ENCODE results near the gene PDIA5. TPM values are rescaled to one million over a fixed set of nuclear protein-coding genes. Genes with fewer than 3 reads are reported as not detected.

Gene PDIA5
- 10 to 100 TPM in 1 of 2 donors, 1 to 10 TPM in 1; 5.5 to 20.0 TPM for total RNA-seq

DNA sequence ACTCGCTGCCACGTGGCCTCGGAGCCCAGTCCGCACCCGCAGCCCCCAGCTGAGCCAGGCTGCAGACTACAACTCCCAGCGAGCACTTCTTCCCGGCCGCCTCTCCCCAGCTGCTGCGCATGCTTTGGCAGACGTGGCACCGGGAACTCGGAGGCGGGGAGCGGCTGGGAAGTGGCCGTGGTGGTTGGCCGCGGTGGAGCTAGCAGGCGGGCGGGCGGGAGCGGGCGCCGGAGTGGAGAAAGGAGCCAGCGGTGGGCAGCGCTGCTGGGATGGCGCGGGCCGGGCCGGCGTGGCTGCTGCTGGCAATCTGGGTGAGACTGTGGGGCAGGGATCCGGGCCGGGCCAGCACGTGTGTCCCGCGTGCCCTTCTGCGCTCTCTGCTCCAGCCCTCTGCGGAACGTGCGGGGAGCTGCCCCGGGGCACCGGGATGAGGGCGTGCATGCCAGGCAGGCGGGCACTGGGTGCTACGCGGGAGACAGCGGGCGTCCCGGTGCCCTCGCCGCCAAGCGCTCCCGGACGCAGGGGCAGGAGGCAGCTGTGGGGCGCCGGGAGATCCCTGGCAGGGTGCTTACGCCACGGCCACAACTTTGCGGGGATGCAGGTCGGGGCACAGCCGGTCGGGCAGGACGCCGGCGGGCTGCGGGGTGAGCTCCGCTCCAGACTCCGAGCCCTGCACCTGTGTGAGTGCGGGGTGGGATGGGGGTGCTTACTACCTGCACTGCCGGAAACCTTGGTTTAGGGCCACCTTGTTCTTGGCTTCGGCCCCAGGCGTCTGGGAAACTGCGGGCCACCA lies at the start of gene PDIA5:
PDIA5 (plus strand) TSS at position 130 of the 793 bp plus-strand sequence; CDS start at position 270, 140 bp downstream.
- Mint-ChIP-seq H3K27ac (peak within 1 kb of the TSS in 1 of 2 donors; percentile 78), H3K36me3 (peaks cover 0 to 14% of the 10 kb centered on the region in 2 donors), H3K9me3 (no peaks in the 10 kb centered on the region)
- DNase-seq (ENCODE audit: low spot score in 2 of 2): peak; percentile 67 to 71
- ATAC-seq: peak; percentile 73 to 85

DNA sequence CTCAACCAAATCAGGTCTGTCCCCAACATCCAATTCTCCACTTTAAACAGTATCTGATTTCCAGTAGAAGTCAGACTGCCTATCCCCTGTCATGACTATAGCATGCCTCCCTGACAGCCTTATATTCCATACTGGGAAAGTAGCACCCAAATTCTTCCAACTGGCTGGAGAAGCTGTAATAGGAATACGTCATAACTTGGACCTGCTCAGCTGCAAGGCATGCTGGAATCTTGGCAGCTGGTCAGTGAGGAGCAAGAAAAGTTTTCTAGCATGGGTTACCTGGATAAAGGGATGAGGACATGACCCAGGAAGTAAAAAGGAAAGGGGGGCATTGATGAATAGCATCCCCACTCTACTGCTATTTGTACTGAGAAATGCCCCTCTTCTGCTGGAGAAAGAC lies 48.1 kb upstream of the PDIA5 start:
- DNase-seq (ENCODE audit: low spot score in 2 of 2) (no peak), ATAC-seq (no peak)
- no peaks in the 10 kb centered on the region for H3K36me3 Mint-ChIP-seq
- H3K9me3 Mint-ChIP-seq: no peaks in the 10 kb centered on the region
- H3K27ac Mint-ChIP-seq: no peak overlapping the region

DNA sequence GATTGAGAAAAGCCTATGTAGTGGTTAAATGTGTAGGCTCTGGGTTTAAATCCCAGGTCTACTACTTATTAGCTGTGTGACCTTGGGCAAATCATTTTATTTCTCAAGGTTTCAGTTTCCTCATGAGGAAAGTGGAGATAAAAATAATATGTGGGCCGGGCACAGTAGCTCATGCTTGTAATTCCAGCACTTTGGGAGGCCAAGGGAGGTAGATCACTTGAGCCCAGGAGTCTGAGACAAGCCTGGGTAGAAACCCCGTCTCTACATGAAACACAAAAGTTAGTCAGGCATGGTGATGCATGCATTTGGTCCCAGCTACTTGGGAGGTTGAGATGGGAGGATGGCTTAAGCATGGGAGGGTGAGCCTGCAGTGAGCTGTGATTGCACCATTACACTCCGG lies 47.7 kb upstream of the PDIA5 start:
- Mint-ChIP-seq H3K36me3 (no peaks in the 10 kb centered on the region), H3K27ac (no peak overlapping the region), H3K9me3 (no peaks in the 10 kb centered on the region)
- ATAC-seq (no peak), DNase-seq (ENCODE audit: low spot score in 2 of 2) (no peak)

DNA sequence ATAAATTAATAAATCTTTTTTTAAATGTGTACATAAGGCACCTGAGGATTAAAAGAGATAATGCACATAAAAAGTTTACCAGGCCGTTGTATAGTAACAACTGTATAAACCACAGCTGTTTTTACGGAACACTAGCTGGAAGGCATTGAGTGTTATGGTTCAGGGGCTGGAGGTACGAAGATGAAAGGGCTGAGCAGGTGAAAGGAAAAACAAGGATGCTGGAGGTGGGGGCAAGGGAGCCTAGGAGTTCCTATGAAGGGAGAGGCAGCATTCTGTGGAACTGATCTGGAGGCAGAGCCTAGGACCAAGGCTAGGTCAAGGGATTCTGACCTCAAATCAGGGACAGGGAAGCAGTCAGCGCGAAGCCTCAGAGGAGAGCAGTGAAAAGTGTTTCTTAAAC lies 47.2 kb upstream of the PDIA5 start:
- ATAC-seq (no peak), DNase-seq (ENCODE audit: low spot score in 2 of 2) (no peak)
- no peak overlapping the region for H3K27ac Mint-ChIP-seq
- no peaks in the 10 kb centered on the region for H3K36me3 Mint-ChIP-seq
- H3K9me3 Mint-ChIP-seq: no peaks in the 10 kb centered on the region

DNA sequence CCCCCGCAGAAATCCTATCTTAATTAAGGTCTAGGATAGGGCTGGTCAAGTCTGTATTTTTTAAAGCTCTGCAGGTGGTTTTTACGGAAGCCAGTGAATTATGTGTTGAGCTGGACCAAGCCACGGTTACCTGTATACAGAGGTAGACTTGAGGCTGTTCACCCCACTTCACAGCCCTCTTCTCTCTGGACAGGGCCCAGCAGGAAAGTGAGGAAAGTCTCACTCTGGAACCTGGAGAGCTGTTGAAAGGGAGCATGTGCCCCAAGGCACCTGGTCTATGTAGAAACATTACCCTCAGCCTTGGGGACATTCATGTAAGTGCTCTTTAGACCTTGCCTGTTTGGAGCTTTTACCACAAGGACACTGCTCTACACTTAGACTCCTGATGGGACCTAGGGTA lies 46.1 kb upstream of the PDIA5 start:
- H3K36me3 Mint-ChIP-seq: peaks cover 0 to 2% of the 10 kb centered on the region in 2 donors
- ATAC-seq (no peak), DNase-seq (ENCODE audit: low spot score in 2 of 2) (no peak)
- H3K27ac Mint-ChIP-seq: no peak overlapping the region
- H3K9me3 Mint-ChIP-seq: no peaks in the 10 kb centered on the region

DNA sequence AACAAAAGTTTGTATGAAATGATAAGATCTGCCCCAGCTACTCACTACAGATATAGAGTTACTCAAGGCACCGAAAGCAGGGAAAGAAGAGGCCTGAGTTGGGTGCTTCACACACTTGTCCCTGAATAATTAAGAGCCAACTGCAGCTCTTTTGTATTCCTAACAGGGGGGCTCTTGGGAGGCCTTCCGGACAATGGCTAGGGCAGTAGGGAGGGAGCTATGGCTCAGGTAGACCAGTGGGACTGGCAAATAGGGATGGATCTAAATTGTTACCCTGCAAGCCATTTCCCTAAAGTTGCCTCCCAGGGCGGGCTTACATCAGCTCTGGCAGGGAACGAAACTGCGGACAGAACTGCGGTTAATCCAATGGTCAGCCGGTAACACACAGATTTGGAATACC lies 45.4 kb upstream of the PDIA5 start:
- H3K27ac Mint-ChIP-seq: no peak overlapping the region
- peaks cover 0 to 6% of the 10 kb centered on the region in 2 donors for H3K36me3 Mint-ChIP-seq
- no peak for DNase-seq (ENCODE audit: low spot score in 2 of 2)
- no peak for ATAC-seq
- no peaks in the 10 kb centered on the region for H3K9me3 Mint-ChIP-seq

DNA sequence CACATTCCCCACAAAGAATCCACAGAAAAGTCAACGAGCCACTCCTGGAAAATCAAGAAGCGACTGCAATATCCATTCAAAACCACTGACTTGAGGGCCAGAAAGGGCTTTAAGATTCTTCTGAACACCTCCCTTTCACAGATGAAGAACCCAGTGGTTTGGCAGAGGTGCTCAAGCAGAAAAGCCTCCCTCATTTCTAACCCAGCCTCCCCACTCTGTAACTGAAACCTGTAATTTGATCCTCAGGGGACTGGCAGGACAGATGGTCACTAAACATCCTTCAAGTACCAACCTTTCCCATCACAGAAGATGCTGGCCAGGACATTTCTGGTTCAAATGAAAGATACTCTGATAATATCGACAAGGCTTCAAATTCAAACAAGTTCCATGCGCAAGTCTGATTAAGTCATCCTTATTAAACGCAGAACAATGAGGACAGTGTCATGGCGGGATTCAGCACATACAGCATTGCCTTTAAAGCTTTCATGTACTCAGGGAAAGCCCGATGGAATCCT lies 44.8 kb upstream of the PDIA5 start:
- DNase-seq (ENCODE audit: low spot score in 2 of 2) (no peak), ATAC-seq (no peak)
- Mint-ChIP-seq H3K27ac (no peak overlapping the region), H3K36me3 (peaks cover 0 to 6% of the 10 kb centered on the region in 2 donors), H3K9me3 (no peaks in the 10 kb centered on the region)

DNA sequence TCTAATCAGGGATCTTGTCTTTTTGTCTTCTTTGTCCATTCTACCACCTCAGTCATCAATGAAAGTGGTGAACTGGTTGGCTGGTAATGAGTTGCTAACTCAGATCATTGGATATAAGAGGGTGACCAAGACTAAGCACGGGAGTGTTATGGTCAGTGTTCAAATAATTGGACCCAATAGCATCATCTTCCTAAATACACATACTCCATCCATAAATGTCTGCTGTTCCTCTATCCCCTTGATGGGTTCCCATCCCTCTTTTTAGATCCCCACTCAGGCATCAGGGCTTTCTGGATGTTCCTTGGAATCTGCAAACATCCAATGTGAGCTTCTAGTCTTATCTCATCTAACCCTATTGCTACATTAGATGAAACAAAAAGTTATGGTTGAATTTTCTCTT lies 42.8 kb upstream of the PDIA5 start:
- ATAC-seq (no peak), DNase-seq (ENCODE audit: low spot score in 2 of 2) (no peak)
- Mint-ChIP-seq H3K9me3 (no peaks in the 10 kb centered on the region), H3K27ac (no peak overlapping the region), H3K36me3 (peaks cover 0 to 6% of the 10 kb centered on the region in 2 donors)

DNA sequence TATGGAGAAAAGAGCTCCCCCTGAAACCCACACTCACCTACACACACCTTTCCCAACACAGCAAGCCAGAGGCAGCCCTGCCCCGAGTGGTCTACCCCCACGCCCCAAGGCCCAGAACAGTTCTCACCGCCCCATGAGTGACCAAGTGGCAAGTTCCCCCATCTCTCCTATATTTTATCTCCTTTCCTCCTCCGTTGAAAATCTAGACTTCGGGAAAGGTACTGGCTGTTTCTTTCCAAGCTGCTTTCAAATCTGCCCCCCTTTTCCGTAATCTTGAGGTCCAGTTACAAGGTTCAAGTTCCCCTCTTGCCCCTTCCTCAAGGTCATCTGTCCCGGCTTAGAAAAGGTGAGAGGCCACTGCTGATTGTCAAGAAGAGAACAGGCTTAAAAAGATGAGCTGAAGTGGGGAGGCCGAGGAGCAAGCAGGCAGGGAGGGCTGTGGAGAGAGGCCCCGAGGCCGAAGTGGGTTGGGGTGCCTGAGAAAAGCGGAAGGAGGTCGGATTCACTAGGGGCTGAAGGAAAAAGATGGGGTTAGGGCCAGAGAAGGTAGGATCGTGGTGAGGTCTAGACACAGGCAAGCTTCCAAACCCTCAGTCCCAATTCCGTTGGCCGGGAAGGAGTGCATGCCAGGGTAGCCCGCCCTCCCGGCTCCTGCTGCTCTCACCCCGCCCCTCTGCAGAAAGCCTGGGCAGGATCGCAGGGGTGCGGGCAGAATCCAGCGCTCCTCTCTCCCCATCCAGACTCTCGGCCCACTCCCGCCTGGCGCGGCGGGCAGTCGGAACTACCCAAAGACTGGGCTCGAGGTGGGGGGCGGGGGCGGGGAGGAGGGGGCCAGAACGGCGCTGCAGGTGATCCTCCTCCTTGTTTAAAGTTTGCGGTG lies 40.9 kb upstream of the PDIA5 start:
- H3K36me3 Mint-ChIP-seq: peaks cover 0 to 6% of the 10 kb centered on the region in 2 donors
- H3K27ac Mint-ChIP-seq: no peak overlapping the region
- ATAC-seq: no peak
- no peak for DNase-seq (ENCODE audit: low spot score in 2 of 2)
- no peaks in the 10 kb centered on the region for H3K9me3 Mint-ChIP-seq

DNA sequence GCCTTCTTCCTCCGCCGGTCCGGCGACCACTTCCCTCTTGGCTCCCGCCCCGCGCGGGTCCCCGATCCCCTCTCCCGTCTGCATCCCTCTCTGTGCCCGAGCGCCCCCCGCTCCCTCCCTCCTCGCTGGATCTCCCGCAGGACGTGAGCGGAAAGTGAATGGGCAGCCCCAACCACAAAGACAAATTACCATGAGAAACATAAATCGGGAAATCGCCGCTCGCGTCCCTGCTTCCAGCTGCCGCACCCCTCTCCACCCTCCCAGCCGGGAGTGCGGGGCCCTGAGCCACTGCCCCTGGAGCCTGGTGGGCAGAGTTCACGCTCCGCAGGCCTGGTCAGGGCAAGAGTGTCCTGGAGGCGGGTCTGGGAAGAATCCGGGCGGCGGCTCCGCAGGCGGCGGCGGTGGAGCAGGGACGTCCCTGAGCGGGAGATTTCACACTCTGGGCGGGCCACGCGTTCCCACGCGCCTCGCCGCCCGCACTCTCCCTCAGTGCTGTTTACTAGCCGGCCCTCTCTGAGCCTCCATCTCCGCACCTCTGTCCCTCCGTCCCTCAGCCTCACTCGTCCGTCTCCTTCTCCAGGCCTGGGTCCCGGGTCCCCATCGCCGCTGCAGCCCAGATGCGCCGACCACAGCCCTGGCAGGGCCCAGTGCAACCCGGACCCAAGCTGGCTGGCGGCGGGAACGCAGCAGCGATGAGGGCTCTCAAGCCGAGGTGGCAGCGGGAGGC lies 40.1 kb upstream of the PDIA5 start:
- ATAC-seq (peak; percentile 31 to 36), DNase-seq (ENCODE audit: low spot score in 2 of 2) (peak in 1 of 2 donors; percentile 13)
- peaks cover 0 to 6% of the 10 kb centered on the region in 2 donors for H3K36me3 Mint-ChIP-seq
- no peak overlapping the region for H3K27ac Mint-ChIP-seq
- H3K9me3 Mint-ChIP-seq: no peaks in the 10 kb centered on the region

DNA sequence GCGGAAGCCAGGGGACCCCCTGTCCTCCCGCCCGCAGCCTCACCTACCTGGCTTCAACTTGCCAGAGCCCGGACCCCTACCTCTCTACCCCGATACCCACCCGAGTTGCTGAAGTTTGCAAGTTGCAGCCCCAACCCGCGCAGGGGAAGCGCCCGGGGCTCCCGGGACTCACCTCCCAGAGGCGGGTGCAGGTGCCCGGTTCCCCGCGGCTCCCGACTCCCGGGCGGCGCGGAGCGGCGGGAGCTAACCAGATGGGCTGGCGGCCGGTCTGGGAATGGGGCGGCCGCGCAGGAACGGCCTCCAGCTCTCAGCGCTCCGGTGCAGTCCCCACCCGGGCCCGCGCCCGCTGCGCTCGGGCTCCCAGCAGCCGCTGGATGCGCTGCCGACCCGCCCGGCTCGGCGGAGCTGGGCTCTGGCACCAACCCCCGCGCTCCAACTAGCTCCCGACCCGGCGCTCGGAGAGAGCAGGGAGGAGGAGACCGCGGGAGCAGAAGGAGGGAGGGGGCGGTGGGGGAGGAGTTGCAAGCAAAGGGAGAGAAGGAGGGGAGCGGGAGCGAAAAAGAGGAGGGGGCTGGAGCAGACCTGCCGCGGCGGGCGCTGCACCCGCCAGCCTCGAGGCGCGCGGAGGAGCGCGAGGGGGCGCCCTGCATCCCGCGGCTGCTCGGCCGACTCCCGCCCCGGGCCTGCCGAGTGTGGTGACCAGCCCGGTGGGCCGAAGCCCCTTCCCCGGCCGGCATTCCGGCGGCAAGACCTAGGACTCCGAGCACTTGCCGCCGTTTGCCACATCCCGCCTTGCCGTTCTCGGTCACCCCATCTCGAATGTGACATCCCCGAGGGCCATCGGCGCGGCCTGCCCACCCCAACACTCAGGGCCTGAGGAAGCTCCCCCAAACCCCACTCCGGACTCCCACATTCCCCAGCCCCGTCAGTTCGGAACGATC lies 39.3 kb upstream of the PDIA5 start, which contains the start of gene SEMA5B:
SEMA5B (minus strand) TSS at position 472 of the 941 bp plus-strand sequence. CDS start 66,500 bp downstream, outside the sequence.
- no peak within 1 kb of the TSS for H3K27ac Mint-ChIP-seq

DNA sequence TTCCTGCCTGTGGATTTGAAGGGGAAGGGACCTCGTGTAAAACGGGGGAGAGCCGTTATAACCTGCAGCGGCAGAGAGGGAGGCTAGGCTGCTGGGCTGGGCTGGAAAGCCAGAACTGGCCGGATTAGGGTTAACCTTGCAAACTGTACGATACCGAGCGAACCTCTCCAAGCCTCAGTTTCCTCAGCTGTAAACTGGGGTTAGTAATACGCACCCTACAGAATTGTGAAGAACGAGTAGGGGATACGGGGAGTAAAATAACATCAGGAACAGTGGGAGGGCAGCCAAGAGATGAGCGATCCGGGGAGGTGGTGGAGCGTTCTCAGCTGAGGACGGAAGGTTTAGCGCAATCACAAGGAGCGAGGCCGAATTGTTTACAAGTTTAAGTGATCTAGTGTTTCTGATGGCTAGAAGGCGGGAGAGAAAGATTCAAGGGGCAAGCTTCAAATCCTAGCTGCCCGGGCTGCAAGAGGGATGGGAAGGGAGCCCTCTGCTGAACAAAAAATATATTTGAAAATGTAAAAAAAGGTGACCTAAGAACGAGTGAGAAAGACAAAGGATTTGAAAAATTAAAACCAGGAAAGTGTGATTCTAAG lies 38.5 kb upstream of the PDIA5 start:
- peaks cover 0 to 6% of the 10 kb centered on the region in 2 donors for H3K36me3 Mint-ChIP-seq
- ATAC-seq (peak; percentile 30 to 55), DNase-seq (ENCODE audit: low spot score in 2 of 2) (peak in 1 of 2 donors; percentile 13)
- H3K9me3 Mint-ChIP-seq: no peaks in the 10 kb centered on the region
- H3K27ac Mint-ChIP-seq: no peak overlapping the region

More for the DNA sequence above, 39.3 kb upstream of the PDIA5 start, which contains the start of gene SEMA5B:
- DNase-seq (ENCODE audit: low spot score in 2 of 2) (peak in 1 of 2 donors; percentile 47), ATAC-seq (peak; percentile 41 to 68)
- Mint-ChIP-seq H3K36me3 (peaks cover 0 to 6% of the 10 kb centered on the region in 2 donors), H3K9me3 (no peaks in the 10 kb centered on the region)

DNA sequence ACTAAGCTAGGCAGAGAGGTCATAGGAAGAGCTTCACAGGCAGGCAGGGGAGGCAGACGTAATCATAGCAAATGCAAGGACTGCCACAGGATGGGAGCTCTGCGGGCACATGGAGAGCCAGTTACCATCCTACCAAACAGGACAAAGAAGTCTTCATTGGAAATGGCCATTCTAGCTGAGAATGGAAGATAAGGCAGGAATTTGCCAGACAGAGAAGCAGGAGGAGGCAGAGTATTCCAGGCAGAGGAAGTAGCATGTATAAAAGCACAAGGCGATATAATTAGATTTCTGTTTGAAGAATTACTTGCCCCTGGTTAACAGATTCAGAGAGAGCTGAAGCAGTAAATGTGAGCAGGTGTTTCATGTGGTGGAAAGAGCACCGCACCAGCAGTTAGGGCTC lies 35.8 kb upstream of the PDIA5 start:
- ATAC-seq (no peak), DNase-seq (ENCODE audit: low spot score in 2 of 2) (no peak)
- H3K27ac Mint-ChIP-seq: no peak overlapping the region
- peaks cover 0 to under 1% of the 10 kb centered on the region in 2 donors for H3K36me3 Mint-ChIP-seq
- H3K9me3 Mint-ChIP-seq: no peaks in the 10 kb centered on the region

DNA sequence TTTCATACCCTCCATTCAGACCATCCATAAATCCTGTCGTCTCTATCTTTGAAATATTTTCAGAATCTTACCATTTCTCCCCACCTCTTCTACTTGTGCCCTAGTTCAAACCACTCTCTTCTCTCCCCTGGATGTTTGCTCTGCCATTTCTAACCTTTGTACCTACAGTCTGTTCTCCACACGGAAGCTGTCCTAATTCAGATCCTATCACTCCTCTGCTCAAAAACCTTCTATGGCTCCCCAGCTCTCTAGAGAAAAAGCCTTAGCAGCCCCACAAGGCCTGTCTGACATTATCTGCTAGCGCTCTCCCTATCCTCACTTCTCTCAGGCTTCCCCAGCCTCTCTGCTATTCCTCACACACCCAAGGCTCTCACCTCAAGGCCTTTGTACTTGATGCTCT lies 34.8 kb upstream of the PDIA5 start:
- no peaks in the 10 kb centered on the region for H3K36me3 Mint-ChIP-seq
- ATAC-seq: no peak
- H3K9me3 Mint-ChIP-seq: no peaks in the 10 kb centered on the region
- no peak overlapping the region for H3K27ac Mint-ChIP-seq
- no peak for DNase-seq (ENCODE audit: low spot score in 2 of 2)

DNA sequence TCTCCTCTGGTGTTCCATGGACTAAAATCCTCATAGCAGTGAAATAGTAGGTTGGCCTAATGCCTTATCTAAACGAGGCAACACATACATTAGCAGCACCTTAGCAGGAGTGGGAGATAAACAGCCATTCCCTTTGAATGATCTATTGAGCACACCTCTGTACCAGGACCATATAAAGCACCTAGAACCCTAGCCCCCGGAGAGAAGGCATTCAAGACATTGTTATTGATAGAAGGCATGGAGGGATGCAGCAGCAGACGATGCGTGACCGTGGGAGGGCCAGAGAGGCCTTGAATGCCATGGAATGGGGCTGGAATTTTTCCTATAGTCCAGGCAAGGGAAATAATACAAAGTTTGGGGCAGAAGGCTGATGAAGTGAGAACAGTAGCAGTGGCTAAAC lies 32.7 kb upstream of the PDIA5 start:
- Mint-ChIP-seq H3K27ac (no peak overlapping the region), H3K9me3 (no peaks in the 10 kb centered on the region), H3K36me3 (no peaks in the 10 kb centered on the region)
- ATAC-seq: no peak
- no peak for DNase-seq (ENCODE audit: low spot score in 2 of 2)

Measured in activated naive CD4-positive, alpha-beta T cell treated with anti-CD3 and anti-CD28 coated beads, Interleukin-2, amount 50 U/mL, for 72 hours (primary cell).